T-helper 17 cell (primary cell): ENCODE measurements around the gene GATAD2A. TPM values are rescaled to one million over a fixed set of nuclear protein-coding genes. Genes with fewer than 3 reads are reported as not detected.

Experiments used
- ATAC-seq: fragments of 150-1000 bp; cut with Tn5 transposase; 2 replicates; pipeline ENCODE4 v1.10.0; 2021; ENCODE audit warnings: mild to moderate bottlenecking, moderate library complexity
- DNase-seq, 3 donors: peaks; one replicate each; pipeline versions ENCODE4 v3.0.0 to v3.0.0-alpha.2; 2020 to 2021
- H3K9me3 ChIP-seq: one replicate; pipeline ENCODE4 v1.7.0; 2013; ENCODE audit warnings: low read length, mild to moderate bottlenecking; ENCODE audit not compliant: control insufficient read depth, poor library complexity, severe bottlenecking
- H3K27ac Mint-ChIP-seq: one replicate; pipeline ENCODE4 v1.8.0; 2022; ENCODE audit warnings: mild to moderate bottlenecking, moderate library complexity, mixed read lengths
- H3K27me3 Mint-ChIP-seq: one replicate; pipeline ENCODE4 v1.8.0; 2022; ENCODE audit warnings: mixed read lengths
- H3K36me3 Mint-ChIP-seq: one replicate; pipeline ENCODE4 v1.8.0; 2022; ENCODE audit warnings: low read depth, mixed read lengths
- H3K4me1 Mint-ChIP-seq: one replicate; pipeline ENCODE4 v1.8.0; 2022; ENCODE audit warnings: mild to moderate bottlenecking, mixed read lengths
- H3K4me3 Mint-ChIP-seq: one replicate; pipeline ENCODE4 v1.8.0; 2022; ENCODE audit warnings: mild to moderate bottlenecking, moderate library complexity, mixed read lengths
- total RNA-seq, 4 donors: library from RNA in 2 of 4; stranded (reverse) in 2 of 4; gene quantifications; one replicate each; pipeline ENCODE4 v1.2.3 and lab custom pipeline; 2022 to 2026

The GATAD2A gene
- total RNA-seq, 2 donors from 2014 or later: 129 to 153 TPM

GRCh38 chr19:19531951-19532805 is 126.7 kb downstream of the GATAD2A start:
- no peaks in the 10 kb centered on the region for H3K36me3 Mint-ChIP-seq
- H3K27me3 Mint-ChIP-seq: no peaks in the 10 kb centered on the region
- no peaks in the 10 kb centered on the region for H3K9me3 ChIP-seq
- DNase-seq (peak; percentile 75 to 91 (median 86)), ATAC-seq (peak; percentile 82)
- peak overlapping the region; percentile 57 for H3K4me3 Mint-ChIP-seq
- peaks cover 14% of the 10 kb centered on the region for H3K4me1 Mint-ChIP-seq
- peak overlapping the region; percentile 39 for H3K27ac Mint-ChIP-seq

GRCh38 chr19:19532806-19533701 is 127.6 kb downstream of the GATAD2A start:
- H3K27me3 Mint-ChIP-seq: no peaks in the 10 kb centered on the region
- no peak overlapping the region for H3K27ac Mint-ChIP-seq
- peaks cover 18% of the 10 kb centered on the region for H3K4me1 Mint-ChIP-seq
- H3K9me3 ChIP-seq: no peaks in the 10 kb centered on the region
- ATAC-seq (no peak), DNase-seq (no peak)
- no peaks in the 10 kb centered on the region for H3K36me3 Mint-ChIP-seq
- no peak overlapping the region for H3K4me3 Mint-ChIP-seq

- H3K27me3 Mint-ChIP-seq: peaks cover 5% of the 10 kb centered on the region
- DNase-seq (no peak), ATAC-seq (no peak)
- H3K27ac Mint-ChIP-seq: peak overlapping the region; percentile 4
- peaks cover 24% of the 10 kb centered on the region for H3K4me1 Mint-ChIP-seq
- H3K4me3 Mint-ChIP-seq: peak overlapping the region; percentile 55
- H3K36me3 Mint-ChIP-seq: no peaks in the 10 kb centered on the region
- H3K9me3 ChIP-seq: no peaks in the 10 kb centered on the region
Observed at GRCh38 chr19:19533841-19534240, 128.4 kb downstream of the GATAD2A start.

DNA sequence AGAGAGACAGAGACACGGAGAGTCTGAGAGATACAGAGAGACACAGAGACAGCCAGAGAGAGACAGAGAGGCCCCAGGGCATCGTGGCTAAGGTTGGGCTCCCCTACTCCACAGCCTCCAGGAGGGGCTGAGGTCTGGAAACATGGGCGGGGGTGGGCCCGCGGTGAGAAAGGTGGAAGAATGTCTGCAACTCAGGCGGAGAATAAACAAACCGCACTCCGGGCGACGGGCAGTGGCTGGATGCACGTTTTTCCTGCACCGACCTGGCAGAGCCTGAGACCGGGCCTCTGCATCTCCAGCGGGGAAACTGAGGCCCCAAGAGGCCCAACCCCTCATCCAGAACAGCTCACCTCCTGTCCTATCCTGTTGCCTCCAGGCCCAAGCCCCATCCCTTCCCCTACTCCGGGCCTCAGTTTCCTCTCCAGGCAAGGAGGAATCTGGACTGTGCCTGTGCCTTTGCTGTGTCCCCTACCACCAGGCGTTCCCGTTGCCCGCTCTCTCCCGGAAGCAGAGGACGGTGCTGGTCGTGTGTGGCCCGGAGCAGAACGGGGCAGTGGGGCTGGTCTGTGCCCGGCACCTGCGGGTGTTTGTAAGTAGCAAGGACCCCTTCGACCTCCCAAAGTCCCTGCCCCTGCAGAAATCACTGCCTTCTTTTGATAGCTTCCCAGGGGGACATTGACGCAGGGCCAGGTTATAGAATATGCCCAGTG is 129.2 kb downstream of the GATAD2A start:
- peaks cover 25% of the 10 kb centered on the region for H3K4me1 Mint-ChIP-seq
- no peaks in the 10 kb centered on the region for H3K36me3 Mint-ChIP-seq
- H3K27me3 Mint-ChIP-seq: peaks cover 6% of the 10 kb centered on the region
- DNase-seq: no peak
- H3K4me3 Mint-ChIP-seq: no peak overlapping the region
- ATAC-seq: no peak
- H3K27ac Mint-ChIP-seq: peak overlapping the region; percentile 4
- no peaks in the 10 kb centered on the region for H3K9me3 ChIP-seq

DNA sequence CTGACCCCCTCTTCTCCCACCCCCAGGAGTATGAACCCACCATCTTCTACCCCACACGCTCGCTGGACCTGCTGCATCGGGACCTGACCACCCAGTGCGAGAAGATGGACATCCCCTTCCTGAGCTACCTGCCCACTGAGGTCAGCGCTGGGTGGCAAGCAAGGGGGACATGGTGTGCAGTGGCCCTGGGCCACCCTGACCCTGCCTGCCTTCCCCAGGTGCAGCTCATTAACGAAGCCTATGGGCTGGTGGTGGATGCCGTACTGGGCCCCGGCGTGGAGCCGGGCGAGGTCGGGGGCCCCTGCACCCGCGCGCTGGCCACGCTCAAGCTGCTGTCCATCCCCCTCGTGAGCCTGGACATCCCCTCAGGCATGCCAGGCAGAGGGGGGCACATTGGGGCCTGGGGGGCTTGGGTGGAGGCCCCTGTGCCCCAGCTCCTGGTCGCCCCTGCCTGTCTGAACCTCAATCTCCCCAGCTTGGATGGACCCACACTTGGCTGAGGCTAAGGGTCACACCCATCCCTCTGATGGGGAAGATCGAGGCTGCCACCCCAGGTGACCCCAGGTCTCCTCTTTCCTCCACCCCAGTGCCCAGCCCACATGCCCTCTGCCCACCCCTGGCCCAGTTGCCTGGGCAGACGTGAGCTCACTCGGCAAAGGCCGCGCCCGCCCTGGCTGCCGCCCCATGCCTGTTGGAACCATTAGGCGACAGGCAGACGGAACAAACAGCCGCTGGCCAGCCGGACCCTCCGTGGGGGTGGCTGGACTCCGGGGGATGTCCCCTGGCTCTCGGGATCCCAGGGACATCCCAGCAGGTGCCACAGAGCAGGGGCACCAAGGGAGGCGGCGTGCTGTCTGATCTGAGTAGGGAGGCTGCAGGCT is 130.1 kb downstream of the GATAD2A start:
- H3K27me3 Mint-ChIP-seq: peaks cover 6% of the 10 kb centered on the region
- H3K4me3 Mint-ChIP-seq: no peak overlapping the region
- no peaks in the 10 kb centered on the region for H3K36me3 Mint-ChIP-seq
- H3K9me3 ChIP-seq: no peaks in the 10 kb centered on the region
- no peak for DNase-seq
- H3K27ac Mint-ChIP-seq: no peak overlapping the region
- H3K4me1 Mint-ChIP-seq: peaks cover 26% of the 10 kb centered on the region
- ATAC-seq: no peak

GRCh38 chr19:19537075-19538048 is 131.9 kb downstream of the GATAD2A start:
- H3K27me3 Mint-ChIP-seq: peaks cover 6% of the 10 kb centered on the region
- no peaks in the 10 kb centered on the region for H3K36me3 Mint-ChIP-seq
- ATAC-seq (peak; percentile 59), DNase-seq (peak in 2 of 3 donors; percentile 25 to 33)
- H3K27ac Mint-ChIP-seq: peak overlapping the region; percentile 86
- H3K9me3 ChIP-seq: no peaks in the 10 kb centered on the region
- peak overlapping the region; percentile 93 for H3K4me3 Mint-ChIP-seq
- H3K4me1 Mint-ChIP-seq: peaks cover 33% of the 10 kb centered on the region

DNA sequence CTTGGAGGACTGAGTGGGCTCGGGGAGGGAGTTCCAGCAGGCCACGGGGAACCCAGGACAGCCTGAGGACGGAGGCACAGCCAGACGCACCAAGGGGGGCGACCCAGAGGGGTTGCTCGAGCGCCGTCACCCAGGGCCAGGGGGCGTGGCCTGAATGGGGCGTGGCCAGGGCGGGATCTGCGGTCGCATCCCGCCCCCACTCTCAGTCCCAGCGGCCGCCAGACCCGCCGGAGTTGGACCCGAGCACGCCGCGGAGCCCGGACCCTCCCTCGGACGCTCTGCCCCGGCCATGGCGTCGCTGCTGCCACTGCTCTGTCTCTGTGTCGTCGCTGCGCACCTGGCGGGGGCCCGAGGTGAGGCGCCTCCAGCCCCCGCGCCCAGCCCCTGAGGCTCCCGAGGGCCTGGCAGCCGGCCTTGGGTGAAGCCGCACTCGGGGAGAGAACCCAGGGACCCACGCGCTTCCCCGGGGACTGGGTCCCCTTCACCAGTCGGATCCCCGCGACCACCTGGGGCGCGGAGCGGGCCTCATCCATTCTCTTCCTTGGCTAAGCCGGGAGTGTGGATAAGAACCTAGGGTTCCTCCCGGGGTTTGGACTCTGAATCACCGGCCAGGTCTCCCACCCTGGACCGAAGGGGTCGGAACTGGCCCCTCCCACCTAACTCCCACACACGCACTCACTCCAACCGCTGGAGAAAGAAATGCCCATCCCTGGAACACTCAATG is 132.7 kb downstream of the GATAD2A start, which contains the start of gene CILP2:
Gene CILP2, plus strand, starts transcription at position 205 of the 724 bp plus-strand sequence. Its CDS starts 85 bp downstream, at position 290.
- peaks cover 33% of the 10 kb centered on the region for H3K4me1 Mint-ChIP-seq
- DNase-seq: peak; percentile 36 to 45 (median 36)
- peaks cover 6% of the 10 kb centered on the region for H3K27me3 Mint-ChIP-seq
- H3K36me3 Mint-ChIP-seq: no peaks in the 10 kb centered on the region
- peak within 1 kb of the TSS; percentile 93 for H3K4me3 Mint-ChIP-seq
- ATAC-seq: no peak
- H3K27ac Mint-ChIP-seq: peak within 1 kb of the TSS; percentile 86
- H3K9me3 ChIP-seq: no peaks in the 10 kb centered on the region

GRCh38 chr19:19538785-19539166 is 133.3 kb downstream of the GATAD2A start:
- peak overlapping the region; percentile 71 for H3K4me3 Mint-ChIP-seq
- H3K36me3 Mint-ChIP-seq: no peaks in the 10 kb centered on the region
- H3K4me1 Mint-ChIP-seq: peaks cover 33% of the 10 kb centered on the region
- no peak for ATAC-seq
- H3K27me3 Mint-ChIP-seq: peaks cover 6% of the 10 kb centered on the region
- DNase-seq: no peak
- no peaks in the 10 kb centered on the region for H3K9me3 ChIP-seq
- H3K27ac Mint-ChIP-seq: no peak overlapping the region

DNA sequence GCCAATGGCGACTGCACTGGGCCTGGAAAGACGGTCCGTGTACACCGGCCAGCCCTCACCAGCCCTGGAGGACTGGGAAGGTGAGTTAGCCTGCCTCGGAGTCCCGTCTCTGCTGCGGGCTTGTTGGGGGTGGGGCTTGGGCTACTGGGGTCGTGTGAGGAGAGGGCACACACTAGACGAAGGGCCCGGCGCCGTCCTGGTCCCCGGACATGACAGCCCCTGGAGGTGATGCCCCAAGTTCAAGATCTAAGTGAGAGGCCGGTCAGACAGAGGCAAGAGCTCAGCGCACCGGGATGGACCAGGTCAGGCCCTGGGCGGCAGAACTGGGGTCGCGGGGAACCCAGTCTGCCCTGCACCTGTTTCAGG is 134.2 kb downstream of the GATAD2A start:
- Mint-ChIP-seq H3K27me3 (peaks cover 6% of the 10 kb centered on the region), H3K4me1 (peaks cover 27% of the 10 kb centered on the region), H3K36me3 (no peaks in the 10 kb centered on the region), H3K4me3 (peak overlapping the region; percentile 55), H3K27ac (no peak overlapping the region)
- ATAC-seq (no peak), DNase-seq (no peak)
- H3K9me3 ChIP-seq: no peaks in the 10 kb centered on the region

GRCh38 chr19:19540064-19540714 is 134.7 kb downstream of the GATAD2A start:
- no peaks in the 10 kb centered on the region for H3K9me3 ChIP-seq
- Mint-ChIP-seq H3K4me1 (peaks cover 27% of the 10 kb centered on the region), H3K27ac (no peak overlapping the region), H3K4me3 (peak overlapping the region; percentile 89), H3K36me3 (no peaks in the 10 kb centered on the region), H3K27me3 (peaks cover 6% of the 10 kb centered on the region)
- ATAC-seq: peak; percentile 31
- DNase-seq: peak in 2 of 3 donors; percentile 64 to 65
